Neutrophil (primary cell): Measurements from ENCODE around the gene GALNT9.
"Not testable (repeated sequence)": the region's sequence is repeated elsewhere in the genome, so short reads cannot be mapped to it uniquely, and the experiment has no call there.

Experiments used
- H3K27ac ChIP-seq: fragments of 200-600 bp; sonication (generic); 2 replicates; pipeline ENCODE4 v1.5.1; 2016; ENCODE audit warnings: mild to moderate bottlenecking, moderate library complexity
- H3K27me3 ChIP-seq: fragments of 200-600 bp; sonication (generic); 2 replicates; pipeline ENCODE4 v1.6.0; 2016; ENCODE audit warnings: mild to moderate bottlenecking
- H3K36me3 ChIP-seq: fragments of 200-600 bp; sonication (generic); 2 replicates; pipeline ENCODE4 v1.5.1; 2017
- H3K4me1 ChIP-seq, 2 experiments: fragments of 200-600 bp in 1 of 2; sonication (generic) in 1 of 2; 1 replicate in 1 of 2; 2 replicates in 1 of 2; pipeline versions ENCODE4 v1.5.1 to v1.6.1; 2013 to 2016; ENCODE audit warnings: low read depth in 1 of 2, low read length in 1 of 2, mild to moderate bottlenecking in 1 of 2, moderate library complexity in 1 of 2; ENCODE audit not compliant: control insufficient read depth in 1 of 2, insufficient read depth in 1 of 2
- H3K4me3 ChIP-seq, 2 experiments: fragments of 200-600 bp in 1 of 2; sonication (generic) in 1 of 2; 1 replicate in 1 of 2; 2 replicates in 1 of 2; pipeline ENCODE4 v1.5.1; 2013 to 2016; ENCODE audit warnings: low read depth in 1 of 2, low read length in 1 of 2, mild to moderate bottlenecking in 1 of 2, moderate library complexity in 1 of 2
- H3K9me3 ChIP-seq: fragments of 200-600 bp; sonication (generic); 2 replicates; pipeline ENCODE4 v1.5.1; 2016
- TF ChIP-seq, protein P1 (sequence below): fragments of 200-600 bp; sonication (generic); IDR thresholded peaks from 2 replicates; pipeline ENCODE4 v1.5.1; 2016; ENCODE audit warnings: antibody characterized with exemption

GALNT9 gene

DNA sequence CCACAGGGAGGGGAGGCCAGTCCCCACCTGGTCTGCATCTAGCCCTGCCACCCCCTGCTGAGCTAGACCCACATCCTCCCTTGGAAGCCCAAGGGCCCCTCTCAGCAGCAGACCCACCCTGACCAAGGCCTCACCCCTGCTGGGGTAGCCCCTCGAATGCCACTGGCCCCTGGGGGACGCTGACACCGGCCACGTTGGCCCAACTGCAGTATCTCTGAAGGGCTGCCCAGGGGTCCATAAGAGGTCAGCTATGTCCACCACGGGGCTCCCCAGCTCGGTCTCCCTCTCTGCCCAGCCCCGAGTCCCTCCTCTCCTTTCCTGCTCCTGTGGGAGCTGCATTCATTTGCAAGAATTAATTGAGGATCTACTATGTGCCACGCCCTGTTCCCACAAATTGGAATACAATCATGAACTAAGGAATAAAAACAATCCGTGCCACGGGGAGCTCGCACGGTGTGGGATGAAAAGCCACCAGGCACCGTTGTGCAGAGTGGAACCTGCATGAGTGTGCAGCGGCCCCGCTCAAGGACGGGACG, 71.4 kb downstream of the GALNT9 start:
- H3K9me3 ChIP-seq, result no peaks in the 10 kb centered on the region
- no peaks in the 10 kb centered on the region for H3K4me1 ChIP-seq
- TF ChIP-seq, protein P1, sequence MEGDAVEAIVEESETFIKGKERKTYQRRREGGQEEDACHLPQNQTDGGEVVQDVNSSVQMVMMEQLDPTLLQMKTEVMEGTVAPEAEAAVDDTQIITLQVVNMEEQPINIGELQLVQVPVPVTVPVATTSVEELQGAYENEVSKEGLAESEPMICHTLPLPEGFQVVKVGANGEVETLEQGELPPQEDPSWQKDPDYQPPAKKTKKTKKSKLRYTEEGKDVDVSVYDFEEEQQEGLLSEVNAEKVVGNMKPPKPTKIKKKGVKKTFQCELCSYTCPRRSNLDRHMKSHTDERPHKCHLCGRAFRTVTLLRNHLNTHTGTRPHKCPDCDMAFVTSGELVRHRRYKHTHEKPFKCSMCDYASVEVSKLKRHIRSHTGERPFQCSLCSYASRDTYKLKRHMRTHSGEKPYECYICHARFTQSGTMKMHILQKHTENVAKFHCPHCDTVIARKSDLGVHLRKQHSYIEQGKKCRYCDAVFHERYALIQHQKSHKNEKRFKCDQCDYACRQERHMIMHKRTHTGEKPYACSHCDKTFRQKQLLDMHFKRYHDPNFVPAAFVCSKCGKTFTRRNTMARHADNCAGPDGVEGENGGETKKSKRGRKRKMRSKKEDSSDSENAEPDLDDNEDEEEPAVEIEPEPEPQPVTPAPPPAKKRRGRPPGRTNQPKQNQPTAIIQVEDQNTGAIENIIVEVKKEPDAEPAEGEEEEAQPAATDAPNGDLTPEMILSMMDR, result no peak
- H3K36me3 ChIP-seq, result no peaks in the 10 kb centered on the region
- no peaks in the 10 kb centered on the region for H3K27me3 ChIP-seq
- no peak overlapping the region for H3K4me3 ChIP-seq
- no peak overlapping the region for H3K27ac ChIP-seq

DNA sequence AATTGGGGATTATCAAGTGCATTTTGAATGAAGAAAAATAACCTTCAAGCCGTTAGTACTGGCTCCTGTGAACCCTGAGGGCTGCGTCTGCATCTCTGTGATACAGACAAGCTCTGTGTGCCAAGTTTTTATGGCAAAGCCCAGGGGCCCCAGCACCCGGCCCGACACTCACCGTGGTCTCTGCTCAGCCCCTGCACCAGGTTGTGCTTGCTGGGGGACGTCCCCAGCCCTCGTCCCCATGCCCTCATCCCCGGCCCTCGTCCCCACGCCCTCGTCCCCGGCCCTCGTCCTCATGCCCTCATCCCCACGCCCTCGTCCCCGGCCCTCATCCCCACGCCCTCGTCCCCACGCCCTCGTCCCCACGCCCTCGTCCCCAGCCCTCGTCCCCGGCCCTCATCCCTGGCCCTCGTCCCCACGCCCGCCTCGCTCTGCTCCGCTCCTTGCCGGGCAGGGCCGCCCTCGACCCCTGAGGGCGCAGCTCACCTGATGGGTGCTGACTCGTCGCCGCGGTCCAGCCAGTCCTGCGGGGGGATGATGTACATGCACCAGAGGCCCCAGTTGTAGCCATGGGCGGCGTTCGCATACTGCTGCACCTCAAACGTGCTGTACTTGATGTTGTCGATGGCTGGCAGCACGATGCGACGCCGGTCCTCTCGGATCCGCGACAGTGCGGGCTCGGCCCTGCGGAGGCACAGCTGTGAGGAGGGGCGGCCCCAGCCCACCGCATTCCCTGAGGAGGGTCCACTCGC, 72.0 kb downstream of the GALNT9 start:
- Histone ChIP-seq H3K27ac (no peak overlapping the region), H3K4me1 (no peaks in the 10 kb centered on the region), H3K9me3 (no peaks in the 10 kb centered on the region), H3K4me3 (no peak overlapping the region), H3K27me3 (no peaks in the 10 kb centered on the region), H3K36me3 (no peaks in the 10 kb centered on the region)
- TF ChIP-seq, protein P1, result no peak

DNA sequence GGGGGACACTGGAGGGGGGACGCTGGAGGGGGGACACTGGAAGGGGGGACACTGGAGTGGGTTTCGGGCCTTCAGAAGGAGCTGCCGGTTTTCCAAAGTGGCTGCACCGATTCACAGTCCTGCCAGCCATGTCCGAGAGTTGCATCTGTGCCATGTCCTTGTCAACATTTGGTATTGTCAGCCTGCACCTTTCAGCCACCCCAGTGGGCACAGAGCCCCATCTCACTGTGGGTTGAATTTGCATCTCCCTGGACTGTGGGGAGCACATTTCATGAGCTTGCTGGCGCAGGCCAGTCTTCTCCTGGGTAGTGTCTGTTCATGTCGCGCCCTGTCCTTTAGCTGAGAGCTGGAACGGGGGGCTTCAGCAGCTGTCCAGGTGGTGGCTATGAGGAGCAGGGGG, 72.7 kb downstream of the GALNT9 start:
- TF ChIP-seq, protein P1, result no peak
- H3K4me1 ChIP-seq, result no peaks in the 10 kb centered on the region
- no peaks in the 10 kb centered on the region for H3K27me3 ChIP-seq
- H3K27ac ChIP-seq, result no peak overlapping the region
- no peak overlapping the region for H3K4me3 ChIP-seq
- no peaks in the 10 kb centered on the region for H3K9me3 ChIP-seq
- H3K36me3 ChIP-seq, result no peaks in the 10 kb centered on the region

DNA sequence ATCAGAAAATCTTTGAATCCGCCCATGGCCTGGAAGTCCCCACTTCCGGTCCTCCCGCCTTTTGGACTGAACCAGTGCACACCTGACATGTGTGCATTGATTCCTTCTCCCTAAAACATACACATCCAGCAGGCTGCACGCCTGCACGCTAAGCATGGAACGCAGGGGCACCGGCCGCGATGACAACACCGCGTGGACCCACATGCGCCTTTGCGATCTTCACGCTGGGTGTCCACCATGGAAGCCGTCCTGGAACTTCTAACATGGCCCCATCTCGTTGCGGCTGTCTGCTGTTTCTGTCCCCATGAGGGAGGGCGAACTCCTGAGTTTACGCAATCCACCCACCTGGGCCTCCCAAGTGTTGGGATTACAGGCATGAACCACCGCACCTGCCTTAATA, 73.7 kb downstream of the GALNT9 start:
- Histone ChIP-seq H3K27me3 (no peaks in the 10 kb centered on the region), H3K9me3 (no peaks in the 10 kb centered on the region), H3K4me1 (no peaks in the 10 kb centered on the region), H3K36me3 (no peaks in the 10 kb centered on the region), H3K27ac (no peak overlapping the region), H3K4me3 (no peak overlapping the region)
- TF ChIP-seq, protein P1, result no peak

DNA sequence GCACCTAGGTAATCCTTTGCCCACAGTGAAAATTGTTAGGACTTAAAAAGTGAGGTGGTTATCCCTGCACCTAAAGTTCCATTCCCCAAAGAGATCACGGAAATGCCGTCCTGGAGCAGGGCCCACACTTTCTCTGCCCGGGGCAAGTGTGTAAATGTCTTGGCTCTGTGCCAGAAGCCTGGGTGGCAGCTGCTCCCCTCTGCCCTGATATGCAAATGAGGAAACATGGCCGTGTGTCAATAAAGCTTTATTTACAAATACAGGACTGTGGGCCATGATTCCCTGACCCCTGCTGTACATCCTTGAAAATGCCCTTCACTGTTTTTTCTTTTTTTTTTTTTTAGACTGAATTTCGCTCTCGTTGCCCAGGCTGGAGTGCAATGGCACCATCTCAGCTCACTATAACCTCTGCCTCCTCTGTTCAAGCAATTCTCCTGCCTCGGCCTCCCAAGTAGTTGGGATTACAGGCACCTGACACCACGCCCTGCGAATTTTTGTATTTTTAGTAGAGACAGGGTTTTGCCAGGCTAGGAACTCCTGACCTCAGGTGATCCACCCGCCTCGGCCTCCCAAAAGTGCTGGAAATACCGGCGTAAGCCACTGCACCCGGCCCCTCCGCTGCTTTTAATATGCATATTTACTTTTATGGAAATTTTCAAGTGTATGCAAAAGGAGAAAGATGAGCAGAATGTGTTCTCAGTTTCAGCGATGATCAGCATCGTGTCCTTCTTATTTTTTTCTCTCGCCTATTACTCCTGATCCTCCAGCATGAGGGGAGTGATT, 75.5 kb downstream of the GALNT9 start:
- no peak overlapping the region for H3K4me3 ChIP-seq
- H3K9me3 ChIP-seq, result no peaks in the 10 kb centered on the region
- no peaks in the 10 kb centered on the region for H3K36me3 ChIP-seq
- TF ChIP-seq, protein P1, result no peak
- peaks cover 3% of the 10 kb centered on the region for H3K27me3 ChIP-seq
- no peak overlapping the region for H3K27ac ChIP-seq
- no peaks in the 10 kb centered on the region for H3K4me1 ChIP-seq

DNA sequence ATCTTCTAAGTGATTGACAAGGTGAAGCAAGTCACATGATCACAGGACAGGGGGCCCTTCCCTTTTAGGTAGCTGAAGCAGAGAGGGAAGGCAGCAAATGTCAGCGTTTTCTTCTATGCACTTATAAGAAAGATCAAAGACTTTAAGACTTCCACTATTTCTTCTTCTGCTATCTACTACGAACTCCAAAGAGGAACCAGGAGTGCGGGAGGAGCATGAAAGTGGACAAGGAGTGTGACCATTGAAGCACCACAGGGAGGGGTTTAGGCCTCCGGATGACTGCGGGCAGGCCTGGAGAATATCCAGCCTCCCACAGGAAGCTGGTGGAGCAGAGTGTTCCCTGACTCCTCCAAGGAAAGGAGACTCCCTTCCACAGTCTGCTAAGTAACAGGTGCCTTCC, 76.4 kb downstream of the GALNT9 start:
- H3K9me3 ChIP-seq, H3K4me1 ChIP-seq, H3K27me3 ChIP-seq, H3K27ac ChIP-seq, H3K4me3 ChIP-seq, H3K36me3 ChIP-seq: not testable (repeated sequence)
